Endothelial cell of umbilical vein (primary cell): ENCODE data around the gene HDLBP. TPM values are rescaled to one million over a fixed set of nuclear protein-coding genes. Genes with fewer than 3 reads are reported as not detected.

Experiments used
- BruUV-seq: library from RNA; stranded (reverse); fragments of 400-500 nt; replicated peaks from 2 replicates; lab custom pipeline; 2021; lab: Mats Ljungman, UMichigan
- CTCF ChIA-PET: fragments of 300-600, 350-600 bp; sonication (Branson Sonifier 250); formaldehyde crosslinking; loops from one replicate; lab custom pipeline; 2021; ENCODE audit warnings: antibody characterized with exemption, inconsistent platforms; lab: Charles Lee
- POLR2A ChIA-PET: fragments of 300-600, 350-600 bp; sonication (Branson Sonifier 250); formaldehyde crosslinking; loops from one replicate; lab custom pipeline; 2021; ENCODE audit warnings: antibody characterized with exemption, inconsistent platforms; lab: Charles Lee
- DNase-seq: peaks from one replicate; pipeline ENCODE4 v3.0.0-alpha.2; 2011; ENCODE audit warnings: low read depth, low spot score
- FAIRE-seq: peaks from 2 replicates; lab custom pipeline; 2011; peaks lifted over from hg19 to GRCh38; lab: Jason Lieb, UNC
- H2AFZ ChIP-seq: 2 replicates; pipeline ENCODE4 v1.6.0; 2012; ENCODE audit warnings: low read depth, low read length, control low read depth, inconsistent platforms
- H3K27ac ChIP-seq: 2 replicates; pipeline ENCODE4 v1.5.1; 2011; ENCODE audit warnings: low read depth, mild to moderate bottlenecking, control low read depth, low read length, moderate library complexity; ENCODE audit not compliant: insufficient read depth
- H3K27me3 ChIP-seq, 2 experiments: 2 replicates each; pipeline versions ENCODE4 v1.6.0 to v1.6.1; 2011; ENCODE audit warnings: low read length in 2 of 2, mixed read lengths in 1 of 2; ENCODE audit not compliant: control insufficient read depth in 2 of 2, insufficient read depth in 2 of 2
- H3K36me3 ChIP-seq, 2 experiments: 2 replicates in 1 of 2; 3 replicates in 1 of 2; pipeline ENCODE4 v1.5.1; 2011; ENCODE audit warnings: low read length in 2 of 2, mild to moderate bottlenecking in 1 of 2, moderate library complexity in 1 of 2; ENCODE audit not compliant: control insufficient read depth in 2 of 2, insufficient read depth in 2 of 2; ENCODE audit errors: extremely low read depth in 1 of 2
- H3K4me1 ChIP-seq: 3 replicates; pipeline ENCODE4 v1.5.1; 2011; ENCODE audit warnings: mild to moderate bottlenecking, low read length; ENCODE audit not compliant: control insufficient read depth, insufficient read depth; ENCODE audit errors: extremely low read depth
- H3K4me2 ChIP-seq: 2 replicates; pipeline ENCODE4 v1.6.1; 2011; ENCODE audit warnings: low read length, control low read depth, mixed read lengths; ENCODE audit not compliant: insufficient read depth
- H3K4me3 ChIP-seq, 3 experiments: fragments of 200-600 bp in 1 of 3; sonication (generic), shearing (Covaris generic) in 1 of 3; replicated peaks in 1 of 3; 2 replicates each; pipeline ENCODE4 v1.5.1; 2011 to 2016; ENCODE audit warnings: control low read depth in 3 of 3, low read length in 3 of 3, mild to moderate bottlenecking in 2 of 3, inconsistent platforms in 1 of 3, low read depth in 1 of 3, moderate library complexity in 1 of 3; ENCODE audit not compliant: insufficient read depth in 1 of 3
- H3K79me2 ChIP-seq: 2 replicates; pipeline ENCODE4 v1.6.0; 2012; ENCODE audit warnings: low read length, inconsistent platforms; ENCODE audit not compliant: control insufficient read depth, insufficient read depth
- H3K9ac ChIP-seq: replicated peaks from 2 replicates; pipeline ENCODE3; 2011; ENCODE audit warnings: low read length, control low read depth; ENCODE audit not compliant: insufficient read depth; ENCODE audit errors: extremely low read depth
- H3K9me1 ChIP-seq: replicated peaks from 3 replicates; pipeline ENCODE4 v1.6.0; 2011; ENCODE audit warnings: mild to moderate bottlenecking, low read length; ENCODE audit not compliant: control insufficient read depth, insufficient read depth; ENCODE audit errors: extremely low read depth
- H3K9me3 ChIP-seq: replicated peaks from 2 replicates; pipeline ENCODE4 v1.5.1; 2012; ENCODE audit warnings: low read length, inconsistent platforms; ENCODE audit not compliant: control insufficient read depth, insufficient read depth
- H4K20me1 ChIP-seq: replicated peaks from 2 replicates; pipeline ENCODE3; 2011; ENCODE audit warnings: mild to moderate bottlenecking, low read length; ENCODE audit not compliant: control insufficient read depth, insufficient read depth; ENCODE audit errors: extremely low read depth
- CTCF ChIP-seq, 2 donors: IDR thresholded peaks; 1 replicate in 1 of 2; 2 replicates in 1 of 2; pipeline ENCODE4 v1.5.1; 2011; ENCODE audit warnings: low read length in 2 of 2, mild to moderate bottlenecking in 2 of 2, moderate library complexity in 2 of 2, control low read depth in 1 of 2, inconsistent platforms in 1 of 2, low read depth in 1 of 2; ENCODE audit not compliant: insufficient read depth in 1 of 2; ENCODE audit errors: extremely low read depth in 1 of 2
- EZH2 ChIP-seq: IDR thresholded peaks from 2 replicates; pipeline ENCODE4 v1.6.1; 2012; ENCODE audit warnings: borderline replicate concordance, low read depth, mild to moderate bottlenecking, moderate library complexity, low read length, inconsistent platforms; ENCODE audit not compliant: severe bottlenecking
- FOS ChIP-seq: IDR thresholded peaks from 2 replicates; pipeline ENCODE4 v1.6.1; 2011; ENCODE audit warnings: mild to moderate bottlenecking, low read length, moderate library complexity, borderline replicate concordance; ENCODE audit not compliant: insufficient read depth
- GATA2 ChIP-seq: IDR thresholded peaks from 2 replicates; pipeline ENCODE4 v1.7.0; 2011; ENCODE audit warnings: low read depth, mild to moderate bottlenecking, moderate library complexity, mixed read lengths, low read length; ENCODE audit not compliant: insufficient read length, insufficient read depth
- JUN ChIP-seq: IDR thresholded peaks from 2 replicates; pipeline ENCODE4 v1.6.1; 2011; ENCODE audit warnings: borderline replicate concordance, low read depth; ENCODE audit not compliant: insufficient read length, insufficient read depth
- MAX ChIP-seq: IDR thresholded peaks from 2 replicates; pipeline ENCODE4 v1.6.1; 2011; ENCODE audit not compliant: insufficient read depth, insufficient read length
- MYC ChIP-seq: IDR thresholded peaks from one replicate; pipeline ENCODE4 v1.6.1; 2011; ENCODE audit warnings: mild to moderate bottlenecking, low read depth, low read length
- POLR2A ChIP-seq: IDR thresholded peaks from 2 replicates; pipeline ENCODE4 v1.6.1; 2012; ENCODE audit warnings: low read depth, mild to moderate bottlenecking, control low read depth, low read length
- POLR2AphosphoS5 ChIP-seq: IDR thresholded peaks from 2 replicates; pipeline ENCODE4 v1.6.1; 2012; ENCODE audit warnings: low read depth, mild to moderate bottlenecking, control low read depth, low read length, moderate library complexity; ENCODE audit not compliant: insufficient read depth
- dilution Hi-C: fragments of 300-500 bp; cut with MboI; formaldehyde crosslinking; loops from one replicate; pipeline ENCODE4 v1.15.0; 2019; ENCODE audit warnings: low sequenced_read_pairs; ENCODE audit not compliant: extremely low pct_ligation_motif_present
- intact Hi-C: fragments of 100-400 bp; cut with micrococcal nuclease; formaldehyde crosslinking; loops from one replicate; pipeline ENCODE4 v1.10.0; 2022
- polyA plus RNA-seq, 4 experiments: library from polyadenylated mRNA; depleted of rRNA in 3 of 4; stranded (reverse) in 3 of 4; unstranded in 1 of 4; fragments of >200 nt; gene quantifications; 2 replicates each; pipeline versions ENCODE4 v1.2.1 to v1.2.3, GENCODE V29; 2011 to 2012; ENCODE audit warnings: missing spikeins in 1 of 4
- total RNA-seq: library from RNA; stranded (reverse); gene quantifications from 2 replicates; pipeline ENCODE4 v1.2.3, GENCODE V29; 2021

HDLBP gene
- total and polyA plus RNA-seq, 2 donors (not counting 3 experiments of a cell fraction or from before 2014, with no cell fraction given) = 379 to 569 TPM

GRCh38 chr2:241267249-241268067 lies 48.0 kb downstream of the HDLBP start:
- intact Hi-C loops = no loop called here
- H3K79me2 ChIP-seq = peaks cover 73% of the 10 kb centered on the region
- no peak overlapping the region for H3K4me2 ChIP-seq
- H4K20me1 ChIP-seq = peaks cover 9% of the 10 kb centered on the region
- H3K27me3 ChIP-seq = no peaks in the 10 kb centered on the region
- no peak overlapping the region for H2AFZ ChIP-seq
- H3K36me3 ChIP-seq = peaks cover 21 to 30% of the 10 kb centered on the region in 2 experiments
- no peak overlapping the region for H3K4me3 ChIP-seq
- no peaks in the 10 kb centered on the region for H3K9me3 ChIP-seq
- ChIA-PET CTCF (interaction anchor here (1.1 kb wide), 1 partner anchor 9 kb away, joined by 4 read pairs; no protein-coding TSS in a partner anchor), POLR2A (no interaction called here)
- FAIRE-seq (no peak), DNase-seq (no peak)
- H3K4me1 ChIP-seq = peaks cover 20% of the 10 kb centered on the region
- H3K9ac ChIP-seq = no peak overlapping the region
- H3K27ac ChIP-seq = no peak overlapping the region
- H3K9me1 ChIP-seq = no peaks in the 10 kb centered on the region
- BruUV-seq = no TSS peak
- TF ChIP-seq MYC = no peak
- TF ChIP-seq CTCF (IDR thresholded peaks at IDR 0.05; ENCODE audit: extremely low read depth in 1 of 2, insufficient read depth in 1 of 2, low read depth in 1 of 2, low read length in 2 of 2) = no peak
- no peak for TF ChIP-seq EZH2
- TF ChIP-seq MAX = no peak
- TF ChIP-seq FOS = no peak
- TF ChIP-seq POLR2AphosphoS5 = no peak
- TF ChIP-seq GATA2 = no peak
- TF ChIP-seq JUN = no peak
- no peak for TF ChIP-seq POLR2A
- dilution Hi-C loops = no loop called here
